ENCODE data around the gene NPAT. TPM values are rescaled to one million over a fixed set of nuclear protein-coding genes. Genes with fewer than 3 reads are reported as not detected.
A peak's percentile ranks its signal among the peaks of the same experiment; 100 is the strongest.

Gene NPAT
- total and polyA plus RNA-seq, 2 of the 13 experiments (the other 11 are each of a cell fraction or from before 2014, with no cell fraction given): 4.4 to 11.2 TPM

GRCh38 chr11:108121274-108122155, 100.9 kb downstream of the NPAT start, which contains the start of gene ACAT1 (continued):
- TF ChIP-seq ELK4 (CRISPR knock-in tag; IDR thresholded peaks at IDR 0.05; ENCODE audit: borderline replicate concordance): no peak
- no peak for TF ChIP-seq CCAR2 (optimal IDR thresholded peaks at IDR 0.05; ENCODE audit: low read depth, low read length)
- no peak for TF ChIP-seq ZNF883 (CRISPR knock-in tag; IDR thresholded peaks at IDR 0.05; ENCODE audit: not compliant biosample characterization)
- peak; percentile 97 for TF ChIP-seq HNRNPLL (IDR thresholded peaks at IDR 0.05; ENCODE audit: low read depth, low read length, poor library complexity, severe bottlenecking)
- TF ChIP-seq, protein P1, sequence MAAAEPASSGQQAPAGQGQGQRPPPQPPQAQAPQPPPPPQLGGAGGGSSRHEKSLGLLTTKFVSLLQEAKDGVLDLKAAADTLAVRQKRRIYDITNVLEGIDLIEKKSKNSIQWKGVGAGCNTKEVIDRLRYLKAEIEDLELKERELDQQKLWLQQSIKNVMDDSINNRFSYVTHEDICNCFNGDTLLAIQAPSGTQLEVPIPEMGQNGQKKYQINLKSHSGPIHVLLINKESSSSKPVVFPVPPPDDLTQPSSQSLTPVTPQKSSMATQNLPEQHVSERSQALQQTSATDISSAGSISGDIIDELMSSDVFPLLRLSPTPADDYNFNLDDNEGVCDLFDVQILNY (CRISPR knock-in tag; conservative IDR thresholded peaks at IDR 0.05): no peak
- no peak for TF ChIP-seq RXRB (CRISPR knock-in tag; IDR thresholded peaks at IDR 0.05; ENCODE audit: borderline replicate concordance)
- TF ChIP-seq, protein P2, sequence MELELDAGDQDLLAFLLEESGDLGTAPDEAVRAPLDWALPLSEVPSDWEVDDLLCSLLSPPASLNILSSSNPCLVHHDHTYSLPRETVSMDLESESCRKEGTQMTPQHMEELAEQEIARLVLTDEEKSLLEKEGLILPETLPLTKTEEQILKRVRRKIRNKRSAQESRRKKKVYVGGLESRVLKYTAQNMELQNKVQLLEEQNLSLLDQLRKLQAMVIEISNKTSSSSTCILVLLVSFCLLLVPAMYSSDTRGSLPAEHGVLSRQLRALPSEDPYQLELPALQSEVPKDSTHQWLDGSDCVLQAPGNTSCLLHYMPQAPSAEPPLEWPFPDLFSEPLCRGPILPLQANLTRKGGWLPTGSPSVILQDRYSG (CRISPR knock-in tag; IDR thresholded peaks at IDR 0.05): no peak
- TF ChIP-seq FLYWCH1 (CRISPR knock-in tag; IDR thresholded peaks at IDR 0.05): no peak
- TF ChIP-seq PAF1 (CRISPR knock-in tag; IDR thresholded peaks at IDR 0.05): no peak
- no peak for TF ChIP-seq ZFAT (CRISPR knock-in tag; conservative IDR thresholded peaks at IDR 0.05)
- TF ChIP-seq RBM22 (optimal IDR thresholded peaks at IDR 0.05; ENCODE audit: low read length): no peak
- peak; percentile 54 for TF ChIP-seq ZBTB38 (CRISPR knock-in tag; IDR thresholded peaks at IDR 0.05)
- TF ChIP-seq ZNF430 (CRISPR knock-in tag; IDR thresholded peaks at IDR 0.05): no peak; the same call in 1 of the 2 replicates
- TF ChIP-seq ARNT (IDR thresholded peaks at IDR 0.05): no peak
- TF ChIP-seq RAD51 (IDR thresholded peaks at IDR 0.05; ENCODE audit: borderline replicate concordance): no peak
- no peak; the same call in 1 of the 2 replicates for TF ChIP-seq ZNF280B (CRISPR knock-in tag; IDR thresholded peaks at IDR 0.05; ENCODE audit: borderline replicate concordance)
- TF ChIP-seq, protein P3, sequence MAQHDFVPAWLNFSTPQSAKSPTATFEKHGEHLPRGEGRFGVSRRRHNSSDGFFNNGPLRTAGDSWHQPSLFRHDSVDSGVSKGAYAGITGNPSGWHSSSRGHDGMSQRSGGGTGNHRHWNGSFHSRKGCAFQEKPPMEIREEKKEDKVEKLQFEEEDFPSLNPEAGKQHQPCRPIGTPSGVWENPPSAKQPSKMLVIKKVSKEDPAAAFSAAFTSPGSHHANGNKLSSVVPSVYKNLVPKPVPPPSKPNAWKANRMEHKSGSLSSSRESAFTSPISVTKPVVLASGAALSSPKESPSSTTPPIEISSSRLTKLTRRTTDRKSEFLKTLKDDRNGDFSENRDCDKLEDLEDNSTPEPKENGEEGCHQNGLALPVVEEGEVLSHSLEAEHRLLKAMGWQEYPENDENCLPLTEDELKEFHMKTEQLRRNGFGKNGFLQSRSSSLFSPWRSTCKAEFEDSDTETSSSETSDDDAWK (CRISPR knock-in tag; IDR thresholded peaks at IDR 0.05): no peak
- TF ChIP-seq TEF (CRISPR knock-in tag; IDR thresholded peaks at IDR 0.05): no peak
- TF ChIP-seq FOXK1 (CRISPR knock-in tag; IDR thresholded peaks at IDR 0.05; ENCODE audit: borderline replicate concordance, low read depth): no peak; the same call in 1 of the 2 replicates
- no peak for TF ChIP-seq NBN (conservative IDR thresholded peaks at IDR 0.05)

All from HepG2 (cell line).